HepG2 (cell line): Measurements from ENCODE around the gene OR2B2. TPM values are rescaled to one million over a fixed set of nuclear protein-coding genes. Genes with fewer than 3 reads are reported as not detected.

Experiments
- ARID5B ChIP-seq: IDR thresholded peaks from 2 replicates; pipeline ENCODE4 v1.4.0; 2020; ENCODE audit warnings: mild to moderate bottlenecking, missing genetic modification reagents
- IKZF4 ChIP-seq: sonication (generic); formaldehyde crosslinking; IDR thresholded peaks from 2 replicates; pipeline ENCODE4 v1.5.1; 2020; ENCODE audit warnings: borderline replicate concordance, mild to moderate bottlenecking, low read depth, missing genetic modification reagents; ENCODE audit errors: not compliant biosample characterization
- PCBP2 ChIP-seq: fragments of 200-400 bp; formaldehyde crosslinking; optimal IDR thresholded peaks from 2 replicates; pipeline ENCODE3; 2018; ENCODE audit warnings: low read length, low read depth; ENCODE audit not compliant: poor library complexity, severe bottlenecking
- SMYD3 ChIP-seq: sonication (generic); formaldehyde crosslinking; IDR thresholded peaks from 2 replicates; pipeline ENCODE4 v1.8.1; 2023; ENCODE audit warnings: mild to moderate bottlenecking, missing genetic modification reagents
- ZNF382 ChIP-seq: sonication (generic); formaldehyde crosslinking; IDR thresholded peaks from 2 replicates; pipeline ENCODE4 v1.5.0; 2020; ENCODE audit warnings: missing genetic modification reagents, mild to moderate bottlenecking, borderline replicate concordance
- ZNF563 ChIP-seq: sonication (generic); formaldehyde crosslinking; IDR thresholded peaks from 2 replicates; pipeline ENCODE4 v1.8.0; 2022; ENCODE audit warnings: mild to moderate bottlenecking, moderate library complexity, missing genetic modification reagents
- polyA plus RNA-seq, 8 experiments: library from polyadenylated mRNA; depleted of rRNA in 3 of 8; stranded (reverse) in 7 of 8; unstranded in 1 of 8; fragments of >200 nt; fragmentation: Illumina TruSeq in 4 of 8; extraction: Trizol in 4 of 8; gene quantifications; 2 replicates each; pipeline versions ENCODE4 v1.2.1 to v1.2.3, GENCODE V29; 2011 to 2016; ENCODE audit warnings: low read depth in 4 of 8, missing spikeins in 1 of 8, mixed read lengths in 1 of 8; ENCODE audit not compliant: insufficient read depth in 1 of 8
- total RNA-seq, 5 experiments: library from RNA; depleted of rRNA; stranded (reverse); fragments of >200 nt; fragmentation: Illumina TruSeq; extraction: Trizol; gene quantifications; 2 replicates each; pipeline ENCODE4 v1.2.3, GENCODE V29; 2016; ENCODE audit warnings: low read depth in 1 of 5
- TF ChIP-seq, protein P1 (sequence below), 2 experiments: sonication (generic) in 1 of 2; formaldehyde crosslinking in 1 of 2; IDR thresholded peaks; 2 replicates each; pipeline versions ENCODE4 v1.6.1 to v1.9.0; 2014 to 2022; ENCODE audit warnings: antibody characterized with exemption in 1 of 2, borderline replicate concordance in 1 of 2, inconsistent platforms in 1 of 2, low read depth in 1 of 2, missing genetic modification reagents in 1 of 2
- TF ChIP-seq, protein P2 (sequence below): IDR thresholded peaks from 2 replicates; pipeline ENCODE4 v1.6.1; 2016; ENCODE audit warnings: mild to moderate bottlenecking
- TF ChIP-seq, protein P3 (sequence below): IDR thresholded peaks from 2 replicates; pipeline ENCODE4 v1.6.1; 2016; ENCODE audit warnings: low read depth, missing genetic modification reagents, missing compliant biosample characterization

OR2B2 gene
- total and polyA plus RNA-seq, 2 of the 13 experiments (the other 11 are each of a cell fraction or from before 2014, with no cell fraction given), result not detected

DNA sequence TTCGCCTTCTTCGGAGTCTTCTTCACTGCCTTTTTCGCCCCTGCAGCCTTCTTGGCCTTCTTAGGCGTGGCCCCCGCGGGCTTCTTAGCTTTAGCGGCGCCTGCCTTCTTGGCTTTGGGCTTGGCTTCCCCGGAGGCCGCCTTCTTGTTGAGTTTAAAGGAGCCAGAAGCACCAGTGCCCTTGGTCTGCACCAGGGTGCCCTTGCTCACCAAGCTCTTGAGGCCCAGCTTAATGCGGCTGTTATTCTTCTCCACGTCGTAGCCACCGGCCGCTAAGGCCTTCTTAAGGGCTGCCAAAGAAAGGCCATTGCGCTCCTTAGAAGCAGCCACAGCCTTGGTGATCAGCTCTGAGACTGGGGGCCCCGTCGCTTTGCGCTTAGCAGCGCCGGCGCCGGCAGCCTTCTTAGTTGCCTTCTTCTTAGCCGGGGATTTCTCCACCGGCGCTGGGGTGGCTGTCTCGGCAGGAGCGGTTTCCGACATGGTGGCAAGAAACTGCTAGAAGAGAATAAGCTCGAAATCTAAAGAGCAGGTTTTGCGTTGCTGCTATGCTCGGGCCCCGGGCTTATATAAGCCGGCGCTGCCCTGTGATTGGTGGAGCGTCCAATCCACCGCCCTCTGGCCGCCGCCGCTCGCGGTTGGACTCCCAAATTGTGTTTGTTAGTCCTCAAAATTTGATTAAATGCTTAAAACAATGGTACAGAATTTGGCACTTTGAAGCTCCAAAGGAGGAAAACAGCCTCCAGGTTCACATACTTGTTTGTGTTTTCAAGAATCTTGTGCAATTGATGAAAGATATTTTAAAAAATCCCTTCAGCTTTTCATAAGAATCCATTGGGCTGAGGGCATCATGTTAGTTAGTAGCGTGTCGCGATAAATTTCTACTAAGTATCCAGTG lies 44.9 kb downstream of the OR2B2 start (continued):
- no peak for TF ChIP-seq SMYD3 (CRISPR knock-in tag)
- TF ChIP-seq ZNF382, result no peak
- TF ChIP-seq IKZF4 (CRISPR knock-in tag), result no peak
- TF ChIP-seq ARID5B (CRISPR knock-in tag), result no peak
- TF ChIP-seq, protein P1, sequence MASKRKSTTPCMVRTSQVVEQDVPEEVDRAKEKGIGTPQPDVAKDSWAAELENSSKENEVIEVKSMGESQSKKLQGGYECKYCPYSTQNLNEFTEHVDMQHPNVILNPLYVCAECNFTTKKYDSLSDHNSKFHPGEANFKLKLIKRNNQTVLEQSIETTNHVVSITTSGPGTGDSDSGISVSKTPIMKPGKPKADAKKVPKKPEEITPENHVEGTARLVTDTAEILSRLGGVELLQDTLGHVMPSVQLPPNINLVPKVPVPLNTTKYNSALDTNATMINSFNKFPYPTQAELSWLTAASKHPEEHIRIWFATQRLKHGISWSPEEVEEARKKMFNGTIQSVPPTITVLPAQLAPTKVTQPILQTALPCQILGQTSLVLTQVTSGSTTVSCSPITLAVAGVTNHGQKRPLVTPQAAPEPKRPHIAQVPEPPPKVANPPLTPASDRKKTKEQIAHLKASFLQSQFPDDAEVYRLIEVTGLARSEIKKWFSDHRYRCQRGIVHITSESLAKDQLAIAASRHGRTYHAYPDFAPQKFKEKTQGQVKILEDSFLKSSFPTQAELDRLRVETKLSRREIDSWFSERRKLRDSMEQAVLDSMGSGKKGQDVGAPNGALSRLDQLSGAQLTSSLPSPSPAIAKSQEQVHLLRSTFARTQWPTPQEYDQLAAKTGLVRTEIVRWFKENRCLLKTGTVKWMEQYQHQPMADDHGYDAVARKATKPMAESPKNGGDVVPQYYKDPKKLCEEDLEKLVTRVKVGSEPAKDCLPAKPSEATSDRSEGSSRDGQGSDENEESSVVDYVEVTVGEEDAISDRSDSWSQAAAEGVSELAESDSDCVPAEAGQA (IDR thresholded peaks at IDR 0.05; ENCODE audit: low read depth), result peak; percentile 49; the same call in 1 of the 2 replicates
- TF ChIP-seq, protein P1 (CRISPR knock-in tag; IDR thresholded peaks at IDR 0.05; ENCODE audit: borderline replicate concordance), result peak; percentile 33; the same call in 1 of the 2 replicates
- TF ChIP-seq, protein P2, sequence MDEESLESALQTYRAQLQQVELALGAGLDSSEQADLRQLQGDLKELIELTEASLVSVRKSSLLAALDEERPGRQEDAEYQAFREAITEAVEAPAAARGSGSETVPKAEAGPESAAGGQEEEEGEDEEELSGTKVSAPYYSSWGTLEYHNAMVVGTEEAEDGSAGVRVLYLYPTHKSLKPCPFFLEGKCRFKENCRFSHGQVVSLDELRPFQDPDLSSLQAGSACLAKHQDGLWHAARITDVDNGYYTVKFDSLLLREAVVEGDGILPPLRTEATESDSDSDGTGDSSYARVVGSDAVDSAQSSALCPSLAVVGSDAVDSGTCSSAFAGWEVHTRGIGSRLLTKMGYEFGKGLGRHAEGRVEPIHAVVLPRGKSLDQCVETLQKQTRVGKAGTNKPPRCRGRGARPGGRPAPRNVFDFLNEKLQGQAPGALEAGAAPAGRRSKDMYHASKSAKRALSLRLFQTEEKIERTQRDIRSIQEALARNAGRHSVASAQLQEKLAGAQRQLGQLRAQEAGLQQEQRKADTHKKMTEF, result peak; percentile 14; the same call in 1 of the 2 replicates
- TF ChIP-seq PCBP2, result no peak
- 0 out of 2 replicates have a peak, but pooled peaks have one; percentile 59 for TF ChIP-seq ZNF563 (CRISPR knock-in tag)
- TF ChIP-seq, protein P3, sequence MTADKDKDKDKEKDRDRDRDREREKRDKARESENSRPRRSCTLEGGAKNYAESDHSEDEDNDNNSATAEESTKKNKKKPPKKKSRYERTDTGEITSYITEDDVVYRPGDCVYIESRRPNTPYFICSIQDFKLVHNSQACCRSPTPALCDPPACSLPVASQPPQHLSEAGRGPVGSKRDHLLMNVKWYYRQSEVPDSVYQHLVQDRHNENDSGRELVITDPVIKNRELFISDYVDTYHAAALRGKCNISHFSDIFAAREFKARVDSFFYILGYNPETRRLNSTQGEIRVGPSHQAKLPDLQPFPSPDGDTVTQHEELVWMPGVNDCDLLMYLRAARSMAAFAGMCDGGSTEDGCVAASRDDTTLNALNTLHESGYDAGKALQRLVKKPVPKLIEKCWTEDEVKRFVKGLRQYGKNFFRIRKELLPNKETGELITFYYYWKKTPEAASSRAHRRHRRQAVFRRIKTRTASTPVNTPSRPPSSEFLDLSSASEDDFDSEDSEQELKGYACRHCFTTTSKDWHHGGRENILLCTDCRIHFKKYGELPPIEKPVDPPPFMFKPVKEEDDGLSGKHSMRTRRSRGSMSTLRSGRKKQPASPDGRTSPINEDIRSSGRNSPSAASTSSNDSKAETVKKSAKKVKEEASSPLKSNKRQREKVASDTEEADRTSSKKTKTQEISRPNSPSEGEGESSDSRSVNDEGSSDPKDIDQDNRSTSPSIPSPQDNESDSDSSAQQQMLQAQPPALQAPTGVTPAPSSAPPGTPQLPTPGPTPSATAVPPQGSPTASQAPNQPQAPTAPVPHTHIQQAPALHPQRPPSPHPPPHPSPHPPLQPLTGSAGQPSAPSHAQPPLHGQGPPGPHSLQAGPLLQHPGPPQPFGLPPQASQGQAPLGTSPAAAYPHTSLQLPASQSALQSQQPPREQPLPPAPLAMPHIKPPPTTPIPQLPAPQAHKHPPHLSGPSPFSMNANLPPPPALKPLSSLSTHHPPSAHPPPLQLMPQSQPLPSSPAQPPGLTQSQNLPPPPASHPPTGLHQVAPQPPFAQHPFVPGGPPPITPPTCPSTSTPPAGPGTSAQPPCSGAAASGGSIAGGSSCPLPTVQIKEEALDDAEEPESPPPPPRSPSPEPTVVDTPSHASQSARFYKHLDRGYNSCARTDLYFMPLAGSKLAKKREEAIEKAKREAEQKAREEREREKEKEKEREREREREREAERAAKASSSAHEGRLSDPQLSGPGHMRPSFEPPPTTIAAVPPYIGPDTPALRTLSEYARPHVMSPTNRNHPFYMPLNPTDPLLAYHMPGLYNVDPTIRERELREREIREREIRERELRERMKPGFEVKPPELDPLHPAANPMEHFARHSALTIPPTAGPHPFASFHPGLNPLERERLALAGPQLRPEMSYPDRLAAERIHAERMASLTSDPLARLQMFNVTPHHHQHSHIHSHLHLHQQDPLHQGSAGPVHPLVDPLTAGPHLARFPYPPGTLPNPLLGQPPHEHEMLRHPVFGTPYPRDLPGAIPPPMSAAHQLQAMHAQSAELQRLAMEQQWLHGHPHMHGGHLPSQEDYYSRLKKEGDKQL (CRISPR knock-in tag), result no peak
